ENCODE data around the gene SMARCD2. TPM values are rescaled to one million over a fixed set of nuclear protein-coding genes. Genes with fewer than 3 reads are reported as not detected.
"Not testable (repeated sequence)": the region's sequence is repeated elsewhere in the genome, so short reads cannot be mapped to it uniquely, and the experiment has no call there.

Gene SMARCD2
- total RNA-seq, 1 donor from 2014 or later: 59.7 TPM

DNA sequence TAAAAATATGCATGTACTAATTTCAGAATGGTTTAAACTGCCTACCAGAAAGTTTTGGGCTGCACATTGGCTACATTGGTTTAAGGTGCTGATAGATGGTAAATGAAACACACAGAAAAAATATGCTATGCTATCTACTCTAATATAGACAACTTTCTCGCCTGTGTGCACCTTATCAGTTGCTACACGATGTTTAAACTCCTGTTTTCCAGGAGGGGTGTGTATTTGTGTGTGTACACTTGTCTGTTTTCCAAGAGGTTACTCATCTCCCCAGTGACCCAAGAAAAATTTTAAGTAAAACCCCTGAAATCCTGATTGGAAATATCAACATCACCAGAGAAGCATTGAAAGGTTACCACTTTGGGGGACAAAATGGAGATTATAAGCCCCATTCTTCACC lies 36.9 kb downstream of the SMARCD2 start:
- DNase-seq (ENCODE audit: low read depth in 2 of 2): no peak

DNA sequence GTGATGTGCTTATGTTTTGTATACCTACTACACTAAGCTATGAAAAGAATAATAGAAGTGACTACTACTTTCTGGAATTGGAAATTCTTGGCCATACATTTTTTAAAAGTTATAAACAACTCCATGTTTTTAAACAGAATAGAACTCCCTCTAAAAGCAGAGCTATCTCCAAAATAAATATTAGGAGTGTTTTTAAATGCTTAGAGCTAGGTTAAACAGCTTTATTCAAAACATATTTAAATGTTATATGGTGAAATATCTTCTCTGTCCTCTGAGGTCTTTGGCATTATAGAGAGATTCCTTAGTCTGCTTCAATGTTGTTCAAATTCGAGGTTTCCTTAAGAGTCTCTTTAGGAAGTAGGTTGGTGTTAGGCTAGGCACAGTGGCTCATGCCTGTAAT lies 38.2 kb downstream of the SMARCD2 start:
- DNase-seq (ENCODE audit: low read depth in 2 of 2): no peak

DNA sequence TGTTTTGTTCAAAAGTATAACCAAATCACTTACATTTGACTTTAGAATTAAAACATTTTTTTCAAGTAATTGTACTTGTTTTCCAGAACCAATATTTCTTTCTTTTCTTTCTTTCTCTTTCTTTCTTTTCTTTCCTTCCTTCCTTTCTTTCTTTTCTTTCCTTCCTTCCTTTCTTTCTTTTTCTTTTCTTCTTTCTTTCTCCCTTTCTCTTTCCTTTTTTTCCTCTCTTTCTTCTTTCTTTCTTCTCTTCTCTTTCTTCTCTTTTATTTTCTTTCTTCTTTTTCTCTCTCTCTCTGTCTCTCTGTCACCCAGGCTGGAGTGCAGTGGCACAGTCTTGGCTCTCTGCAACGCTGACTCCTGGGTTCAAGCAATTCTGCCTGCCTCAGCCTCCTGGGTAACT lies 41.7 kb downstream of the SMARCD2 start:
- DNase-seq (ENCODE audit: low read depth in 2 of 2): no peak

DNA sequence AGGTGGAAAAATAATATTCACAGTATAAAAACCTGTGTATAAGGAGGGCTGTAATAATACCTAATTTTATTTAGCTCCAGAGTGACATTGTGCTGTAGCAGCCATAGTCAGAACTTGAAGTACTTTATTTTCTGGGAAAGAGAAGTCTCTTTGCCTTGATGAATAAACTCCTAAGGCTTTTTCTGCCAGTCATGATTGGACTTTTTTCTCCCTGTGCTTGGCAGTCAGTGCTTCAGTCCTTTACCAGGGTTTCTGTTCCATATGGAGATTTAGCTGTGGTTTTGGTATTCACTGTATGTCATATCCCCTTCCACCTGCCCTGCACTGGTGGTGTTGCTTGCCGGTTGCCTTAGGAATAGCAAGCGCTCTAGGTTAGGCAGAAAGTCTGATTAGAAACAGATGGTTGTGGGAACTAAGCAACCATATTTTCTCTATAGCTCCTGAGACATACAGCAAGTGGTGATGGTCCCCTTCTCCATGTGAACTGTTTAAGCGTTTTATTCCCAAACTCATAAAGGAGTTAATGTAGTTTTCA lies 43.8 kb downstream of the SMARCD2 start:
- no peak for DNase-seq (ENCODE audit: low read depth in 2 of 2)

DNA sequence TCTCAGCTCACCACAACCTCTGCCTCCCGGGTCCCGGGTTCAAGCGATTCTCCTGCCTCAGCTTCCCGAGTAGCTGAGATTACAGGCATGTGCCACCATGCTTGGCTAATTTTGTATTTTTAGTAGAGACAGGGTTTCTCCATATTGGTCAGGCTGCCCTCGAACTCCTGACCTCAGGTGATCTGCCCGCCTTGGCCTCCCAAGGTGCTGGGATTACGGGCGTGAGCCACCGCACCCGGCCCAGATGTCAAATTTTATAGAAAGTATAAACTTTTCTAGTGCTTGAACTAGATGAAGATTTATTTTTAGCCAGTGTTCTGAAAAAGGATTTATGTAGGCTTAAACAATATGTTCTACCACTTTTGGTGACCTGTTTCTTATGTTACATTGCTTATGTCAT lies 46.1 kb downstream of the SMARCD2 start:
- not testable (repeated sequence) for DNase-seq (ENCODE audit: low read depth in 2 of 2)

DNA sequence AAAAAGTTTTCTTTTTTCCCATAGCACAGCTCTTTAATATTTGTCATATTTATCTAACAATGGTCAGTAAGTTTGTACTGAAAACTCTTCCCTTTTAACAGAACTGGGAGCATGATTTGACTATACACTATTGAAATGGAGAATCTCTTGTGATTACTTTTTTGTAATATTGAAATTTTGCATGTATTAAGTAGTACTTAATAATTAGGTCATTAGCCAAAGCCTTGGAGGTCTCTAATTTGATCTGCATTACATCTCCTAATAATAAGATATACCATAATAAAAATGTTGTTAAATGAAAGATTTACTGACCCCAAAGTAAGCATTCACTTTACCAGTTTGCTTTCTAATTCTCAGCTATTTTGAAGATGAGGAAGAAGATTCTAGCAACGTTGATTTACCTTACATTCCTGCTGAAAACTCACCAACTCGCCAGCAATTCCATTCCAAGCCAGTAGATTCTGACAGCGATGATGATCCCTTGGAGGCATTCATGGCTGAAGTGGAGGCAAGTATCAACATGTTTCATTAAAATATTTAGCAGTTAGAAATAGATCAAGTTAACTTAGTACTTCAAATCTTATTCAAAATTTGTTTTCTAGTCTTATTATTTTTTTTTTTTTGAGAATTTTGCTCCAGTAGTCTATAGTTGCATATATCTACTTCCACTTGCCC lies 50.3 kb downstream of the SMARCD2 start:
- no peak for DNase-seq (ENCODE audit: low read depth in 2 of 2)

DNA sequence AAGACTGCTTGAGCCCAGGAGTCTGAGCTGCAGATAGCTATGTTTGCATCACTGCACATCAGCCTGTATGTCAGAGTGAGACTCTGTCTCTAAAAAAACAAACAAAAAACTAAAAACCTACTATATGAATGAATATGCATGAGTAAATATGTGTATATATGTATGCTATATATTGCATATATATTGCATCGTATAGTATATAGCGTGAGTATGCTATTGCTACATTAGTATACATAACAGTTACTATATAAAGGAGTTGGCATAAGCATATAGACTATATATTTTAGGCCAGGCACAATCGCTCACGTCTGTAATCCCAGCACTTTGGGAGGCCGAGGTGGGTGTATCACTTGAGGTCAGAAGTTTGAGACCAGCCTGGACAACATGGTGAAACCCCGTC lies 52.4 kb downstream of the SMARCD2 start:
- DNase-seq (ENCODE audit: low read depth in 2 of 2): no peak

DNA sequence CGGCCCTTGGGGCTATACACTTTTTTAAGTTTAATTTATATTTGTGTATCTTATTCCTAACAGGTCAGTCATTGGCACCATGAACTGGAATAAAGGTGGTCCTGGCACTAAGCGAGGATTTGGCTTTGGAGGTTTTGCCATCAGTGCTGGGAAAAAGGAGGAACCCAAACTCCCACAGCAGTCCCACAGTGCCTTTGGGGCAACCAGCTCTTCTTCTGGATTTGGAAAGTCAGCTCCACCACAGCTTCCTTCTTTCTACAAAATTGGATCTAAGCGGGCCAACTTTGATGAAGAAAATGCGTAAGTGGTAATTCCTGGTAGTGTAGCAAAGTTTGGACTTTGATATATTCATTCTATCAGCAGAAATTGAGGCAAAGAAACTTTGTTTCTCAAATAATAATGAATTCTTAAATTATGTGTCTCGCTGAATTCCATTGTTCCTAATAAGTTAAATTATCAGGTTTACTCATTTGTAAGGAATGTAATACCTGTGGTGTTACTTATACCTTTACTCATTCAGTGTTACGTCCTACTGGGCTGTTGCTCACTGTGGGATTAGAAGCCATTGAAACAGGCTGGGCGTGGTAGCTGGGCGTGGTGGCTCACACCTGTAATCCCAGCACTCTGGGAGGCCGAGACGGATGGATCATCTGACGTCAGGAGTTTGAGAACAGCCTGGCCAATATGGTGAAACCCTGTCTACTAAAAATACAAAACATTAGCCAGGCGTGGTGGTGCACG lies 55.3 kb downstream of the SMARCD2 start:
- DNase-seq (ENCODE audit: low read depth in 2 of 2): no peak

DNA sequence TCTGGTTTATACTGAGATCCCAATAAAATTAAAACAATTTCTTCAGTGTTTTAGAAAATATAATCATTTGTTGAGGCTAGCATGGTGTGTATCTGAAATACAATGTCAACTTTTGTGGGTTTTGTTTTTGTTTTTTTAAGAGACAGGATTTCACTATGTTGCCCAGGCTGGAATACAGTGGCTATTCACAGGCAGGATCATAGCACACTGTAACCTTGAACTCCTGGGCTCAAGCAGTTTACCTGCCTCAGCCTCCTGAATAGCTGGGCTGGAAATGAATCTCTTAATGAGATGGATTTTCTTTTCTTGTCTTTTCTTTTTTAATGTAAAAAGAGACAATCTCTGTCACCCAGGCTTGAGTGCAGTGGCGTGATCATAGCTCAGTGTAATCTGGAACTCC lies 56.4 kb downstream of the SMARCD2 start:
- DNase-seq (ENCODE audit: low read depth in 2 of 2): no peak

DNA sequence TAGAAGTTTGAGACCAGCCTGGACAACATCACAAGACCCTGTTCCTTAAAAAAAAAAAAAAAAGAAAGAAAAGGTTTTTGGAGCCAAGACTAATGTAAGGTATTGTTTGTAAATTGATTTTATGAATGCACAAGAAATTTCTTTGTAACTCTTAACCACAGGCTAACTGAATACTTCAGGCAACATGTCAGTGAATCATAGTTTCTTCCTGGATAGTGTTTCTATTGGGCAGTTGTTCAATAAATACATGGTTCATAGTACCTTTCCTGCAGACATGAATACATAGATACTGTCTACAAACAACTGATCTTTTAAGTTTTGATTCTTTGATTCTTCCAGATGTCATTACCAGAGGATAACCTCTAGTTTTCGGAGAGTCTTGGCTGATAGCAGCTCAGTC lies 56.9 kb downstream of the SMARCD2 start:
- peak in 1 of 2 donors; percentile 57 for DNase-seq (ENCODE audit: low read depth in 2 of 2)

DNA sequence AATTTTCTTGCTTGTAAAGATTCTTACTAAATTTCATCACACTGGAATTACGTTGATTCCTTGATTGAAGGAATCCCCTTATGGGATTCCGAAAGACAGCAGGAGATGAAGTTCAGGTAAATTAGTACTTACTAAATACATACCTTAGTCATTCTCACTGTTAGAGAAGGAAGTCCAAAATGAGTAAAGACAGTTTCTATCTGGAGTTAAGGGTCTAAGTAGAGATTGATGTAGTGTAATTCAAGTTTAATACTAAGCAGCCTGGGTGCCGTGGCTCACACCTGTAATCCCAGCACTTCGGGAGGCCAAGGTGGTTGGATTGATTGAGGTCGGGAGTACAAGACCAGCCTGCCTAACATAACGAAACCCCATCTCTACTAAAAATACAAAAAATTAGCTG lies 59.0 kb downstream of the SMARCD2 start:
- DNase-seq (ENCODE audit: low read depth in 2 of 2): no peak

Other genes with a start within 250 kb of the SMARCD2 start
- 14.8 TPM in 2 replicates for gene TACO1, start 241.8 kb downstream of the SMARCD2 start, total RNA-seq
- 73.8 and 113 TPM in 2 replicates for gene MAP3K3, start 220.3 kb downstream of the SMARCD2 start, total RNA-seq
- gene LIMD2, start 142.6 kb downstream of the SMARCD2 start, total RNA-seq: 18.0 and 51.6 TPM in 2 replicates
- 19.6 and 34.6 TPM in 2 replicates for gene STRADA, start 100.9 kb downstream of the SMARCD2 start, total RNA-seq
- gene CCDC47, start 69.1 kb downstream of the SMARCD2 start, total RNA-seq: 65.2 and 98.9 TPM in 2 replicates
- 36.1 and 61.3 TPM in 2 replicates for gene DDX42, start 68.5 kb downstream of the SMARCD2 start, total RNA-seq
- gene PSMC5, start 15.3 kb downstream of the SMARCD2 start, total RNA-seq: 66.0 and 84.6 TPM in 2 replicates
- 53.1 and 72.6 TPM in 2 replicates for gene FTSJ3, start 15.0 kb downstream of the SMARCD2 start, total RNA-seq
- gene CSH2, start 31.0 kb upstream of the SMARCD2 start, total RNA-seq: not detected in 2 replicates
- gene GH2, start 39.3 kb upstream of the SMARCD2 start, total RNA-seq: not detected in 2 replicates
- not detected in 2 replicates for gene CSH1, start 53.9 kb upstream of the SMARCD2 start, total RNA-seq
- gene CSHL1, start 68.6 kb upstream of the SMARCD2 start, total RNA-seq: not detected in 2 replicates
- not detected in 2 replicates for gene GH1, start 76.2 kb upstream of the SMARCD2 start, total RNA-seq
- gene CD79B, start 89.6 kb upstream of the SMARCD2 start, total RNA-seq: 0.51 and 3.0 TPM in 2 replicates
- gene SCN4A, start 130.2 kb upstream of the SMARCD2 start, total RNA-seq: 0.13 TPM in 1 of 2 replicates, not detected in the other
- gene PRR29, start 155.7 kb upstream of the SMARCD2 start, total RNA-seq: 0.51 and 0.76 TPM in 2 replicates
- 220 and 251 TPM in 2 replicates for gene ICAM2, start 177.9 kb upstream of the SMARCD2 start, total RNA-seq

Measured in dermis microvascular lymphatic vessel endothelial cell (primary cell).